Measurements from ENCODE around the gene CDH26.

CDH26 gene

GRCh38 chr20:60063739-60064380 lies 105.6 kb downstream of the CDH26 start:
- no peak for DNase-seq (ENCODE audit: low read depth)
